GM18951 (cell line): ENCODE results near the gene HMX2.

Source experiments
- POLR2A ChIP-seq: IDR thresholded peaks from 4 replicates; pipeline ENCODE4 v1.6.1; 2011; ENCODE audit warnings: mild to moderate bottlenecking; ENCODE audit not compliant: insufficient read length, insufficient read depth; ENCODE audit errors: extremely low read depth
- in situ Hi-C: fragments of 300-500 bp; cut with MboI; formaldehyde crosslinking; loops from one replicate; pipeline ENCODE4 v1.12.0; 2022; ENCODE audit warnings: low sequenced_read_pairs, mixed read lengths, inconsistent platforms; ENCODE audit not compliant: unreplicated experiment

Gene HMX2

GRCh38 chr10:123149568-123150270, 1.8 kb downstream of the HMX2 start:
- in situ Hi-C loops: loop anchor here (10.0 kb wide), 1 partner anchor 245 kb away; no protein-coding TSS in a partner anchor
- no peak for TF ChIP-seq POLR2A

GRCh38 chr10:123150271-123150985, 2.5 kb downstream of the HMX2 start:
- TF ChIP-seq POLR2A: no peak
- in situ Hi-C loops: loop anchor here (10.0 kb wide), 1 partner anchor 244 kb away; no protein-coding TSS in a partner anchor

GRCh38 chr10:123150986-123151736, 3.2 kb downstream of the HMX2 start:
- TF ChIP-seq POLR2A: no peak
- in situ Hi-C loops: loop anchor here (10.0 kb wide), 1 partner anchor 244 kb away; no protein-coding TSS in a partner anchor

- in situ Hi-C loops: loop anchor here (10.0 kb wide), 1 partner anchor 243 kb away; no protein-coding TSS in a partner anchor
- TF ChIP-seq POLR2A: no peak
Measured at GRCh38 chr10:123151737-123152135, 3.8 kb downstream of the HMX2 start.

- TF ChIP-seq POLR2A: no peak
- in situ Hi-C loops: loop anchor here (10.0 kb wide), 1 partner anchor 241 kb away; no protein-coding TSS in a partner anchor
Measured at GRCh38 chr10:123153486-123154091, 5.7 kb downstream of the HMX2 start.

GRCh38 chr10:123154092-123154710, 6.3 kb downstream of the HMX2 start, which contains the start of gene BUB3:
Gene BUB3 (plus strand): TSS chr10:123154402. CDS start chr10:123154918, 516 bp downstream.
- in situ Hi-C loops: loop anchor here (10.0 kb wide), 1 partner anchor 241 kb away; no protein-coding TSS in a partner anchor

GRCh38 chr10:123154711-123155505, 7.0 kb downstream of the HMX2 start:
- in situ Hi-C loops: loop anchor here (10.0 kb wide), 1 partner anchor 240 kb away; no protein-coding TSS in a partner anchor
- no peak for TF ChIP-seq POLR2A

More at GRCh38 chr10:123154092-123154710, 6.3 kb downstream of the HMX2 start, which contains the start of gene BUB3:
- peak; percentile 93 for TF ChIP-seq POLR2A

- no peak for TF ChIP-seq POLR2A
- in situ Hi-C loops: loop anchor here (10.0 kb wide), 1 partner anchor 239 kb away; no protein-coding TSS in a partner anchor
Measured at GRCh38 chr10:123156078-123156477, 8.1 kb downstream of the HMX2 start.

GRCh38 chr10:123157210-123157609, 9.3 kb downstream of the HMX2 start:
- TF ChIP-seq POLR2A: no peak
- in situ Hi-C loops: loop anchor here (10.0 kb wide), 1 partner anchor 238 kb away; no protein-coding TSS in a partner anchor

- in situ Hi-C loops: loop anchor here (10.0 kb wide), 1 partner anchor 236 kb away; no protein-coding TSS in a partner anchor
- no peak for TF ChIP-seq POLR2A
Measured at GRCh38 chr10:123158682-123159081, 10.7 kb downstream of the HMX2 start.

- TF ChIP-seq POLR2A: no peak
- in situ Hi-C loops: no loop called here
Measured at GRCh38 chr10:123160311-123160980, 12.5 kb downstream of the HMX2 start.
